NCI-H2081 (cell line): ENCODE results near the gene VTA1.
"Not testable (repeated sequence)": the region's sequence is repeated elsewhere in the genome, so short reads cannot be mapped to it uniquely, and the experiment has no call there.

Experiments used
- DNase-seq, 2 experiments: peaks; one replicate each; lab custom pipeline; 2025; lab: John Stamatoyannopoulos, UW

VTA1 gene

DNA sequence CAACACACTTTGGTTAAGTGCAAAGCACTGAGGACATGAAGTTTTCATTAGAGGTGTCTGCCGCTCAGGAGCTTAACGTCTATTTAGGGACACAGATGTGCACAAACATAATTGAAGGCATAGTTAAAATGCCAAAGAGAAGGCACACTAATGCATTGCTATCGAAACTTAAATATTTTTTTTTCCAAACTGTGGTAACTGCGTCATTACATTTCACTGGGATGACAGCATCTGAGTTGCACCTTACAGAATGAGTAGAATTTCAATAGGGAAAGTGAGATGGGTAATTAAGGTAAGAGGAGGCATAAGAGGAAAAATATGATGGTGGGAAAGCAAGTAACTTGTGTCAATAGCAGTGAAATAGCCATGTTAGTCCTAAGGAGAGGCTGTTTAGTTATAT is 79.7 kb downstream of the VTA1 start:
- no peak for DNase-seq

DNA sequence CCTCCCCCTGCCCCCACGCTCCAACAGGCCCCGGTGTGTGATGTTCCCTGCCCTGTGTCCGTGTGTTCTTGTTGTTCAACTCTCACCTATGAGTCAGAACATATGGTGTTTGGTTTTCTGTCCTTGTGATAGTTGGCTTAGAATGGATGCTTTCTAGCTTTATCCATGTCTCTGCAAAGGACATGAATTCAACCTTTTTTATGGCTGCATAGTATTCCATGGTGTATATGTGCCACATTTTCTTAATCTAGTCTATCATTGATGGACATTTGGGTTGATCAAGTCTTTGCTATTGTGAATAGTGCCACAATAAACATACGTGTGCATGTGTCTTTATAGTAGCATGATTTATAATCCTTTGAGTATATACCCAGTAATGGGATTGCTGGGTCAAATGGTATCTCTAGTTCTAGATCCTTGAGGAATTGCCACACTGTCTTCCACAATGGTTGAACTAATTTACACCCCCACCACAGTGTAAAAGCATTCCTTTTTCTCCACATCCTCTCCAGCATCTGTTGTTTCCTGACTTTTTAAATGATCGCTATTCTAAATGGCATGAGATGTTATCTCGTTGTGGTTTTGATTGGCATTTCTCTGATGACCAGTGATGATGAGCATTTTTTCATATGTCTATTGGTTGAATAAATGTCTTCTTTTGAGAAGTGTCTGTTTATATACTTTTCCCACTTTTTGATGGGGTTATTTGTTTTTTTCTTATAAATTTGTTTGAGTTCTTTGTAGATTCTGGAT is 82.6 kb downstream of the VTA1 start:
- not testable (repeated sequence) for DNase-seq

DNA sequence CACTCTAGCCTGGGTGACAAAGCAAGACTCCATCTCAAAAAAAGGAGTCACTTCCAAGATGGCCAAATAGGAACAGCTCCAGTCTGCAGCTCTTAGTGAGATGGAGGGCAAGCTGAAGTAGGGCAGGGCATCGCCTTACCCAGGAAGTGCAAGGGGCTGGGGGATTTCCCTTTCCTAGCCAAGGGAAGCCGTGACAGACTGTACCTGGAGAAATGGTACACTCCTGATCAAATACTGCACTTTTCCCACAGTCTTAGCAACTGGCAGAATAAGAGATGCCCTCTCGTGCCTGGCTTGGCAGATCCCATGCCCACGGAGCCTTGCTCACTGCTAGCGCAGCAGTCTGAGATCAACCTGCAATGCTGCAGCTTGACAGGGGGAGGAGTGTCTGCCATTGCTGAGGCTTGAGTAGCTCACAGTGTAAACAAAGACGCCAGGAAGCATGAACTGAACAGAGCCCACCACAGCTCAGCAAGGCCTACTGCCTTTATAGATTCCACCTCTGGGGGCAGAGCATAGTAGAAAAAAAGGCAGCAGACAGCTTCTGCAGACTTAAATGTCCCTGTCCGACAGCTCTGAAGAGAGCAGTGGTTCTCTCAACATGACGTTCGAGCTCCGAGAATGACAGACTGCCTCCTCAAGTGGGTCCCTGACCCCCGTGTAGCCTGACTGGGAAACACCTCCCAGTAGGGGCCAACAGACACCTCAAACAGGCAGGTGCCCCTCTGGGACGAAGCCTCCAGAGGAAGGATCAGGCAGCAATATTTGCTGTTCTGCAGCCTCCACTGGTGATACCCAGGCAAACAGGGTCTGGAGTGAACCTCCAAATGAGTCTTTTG is 85.4 kb downstream of the VTA1 start:
- not testable (repeated sequence) for DNase-seq

DNA sequence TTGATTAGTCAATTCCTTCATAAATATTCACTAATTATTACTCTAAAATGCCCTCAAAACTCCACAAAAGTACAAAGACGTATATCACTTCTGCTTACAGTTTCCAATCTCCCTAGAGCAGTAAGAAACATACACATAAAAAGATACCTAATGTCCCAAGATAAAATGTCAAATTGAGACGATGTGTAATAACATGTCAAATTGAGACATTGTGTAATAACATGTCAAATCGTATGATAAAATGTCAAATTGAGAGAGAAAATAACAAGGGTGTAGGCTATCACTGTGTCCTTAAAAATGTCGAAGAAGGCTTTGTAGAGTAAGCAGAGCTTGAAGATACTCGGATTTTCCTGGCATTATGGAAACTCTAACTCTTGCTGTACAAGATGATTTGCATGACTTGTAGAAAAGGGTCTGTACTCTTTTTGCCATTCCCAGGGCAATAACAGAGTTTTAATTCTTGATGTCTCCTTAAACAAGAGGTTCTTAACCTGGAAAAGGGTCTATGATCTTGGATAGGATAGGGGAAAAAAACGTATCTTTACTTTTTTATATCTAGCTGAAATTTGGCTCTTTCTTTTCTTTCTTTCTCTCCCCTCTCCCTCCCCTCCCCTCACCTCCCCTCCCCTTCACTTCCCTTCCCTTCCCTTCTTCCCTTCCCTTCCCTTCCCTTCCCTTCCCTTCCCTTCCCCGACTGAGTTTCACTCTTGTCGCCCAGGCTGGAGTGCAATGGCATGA is 87.1 kb downstream of the VTA1 start:
- no peak for DNase-seq

DNA sequence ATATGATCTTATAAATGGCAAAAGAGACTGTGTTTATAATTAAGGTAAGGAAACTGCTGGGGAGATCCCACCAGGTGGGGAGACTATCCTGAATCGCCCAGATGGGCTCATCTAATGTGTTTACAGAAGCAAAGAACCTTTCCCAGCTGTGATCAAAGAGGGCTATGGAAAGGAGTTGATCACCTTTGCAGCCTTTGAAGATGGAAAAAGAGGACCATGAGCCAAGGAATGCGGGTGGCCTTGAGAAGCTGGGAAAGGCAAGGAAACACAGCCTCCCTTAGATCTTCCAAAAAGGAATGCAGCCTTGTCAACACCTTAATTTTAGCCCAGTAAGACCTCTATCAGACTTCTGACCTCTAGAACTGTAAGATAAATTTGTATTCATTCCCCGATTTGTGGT is 88.2 kb downstream of the VTA1 start:
- no peak for DNase-seq

DNA sequence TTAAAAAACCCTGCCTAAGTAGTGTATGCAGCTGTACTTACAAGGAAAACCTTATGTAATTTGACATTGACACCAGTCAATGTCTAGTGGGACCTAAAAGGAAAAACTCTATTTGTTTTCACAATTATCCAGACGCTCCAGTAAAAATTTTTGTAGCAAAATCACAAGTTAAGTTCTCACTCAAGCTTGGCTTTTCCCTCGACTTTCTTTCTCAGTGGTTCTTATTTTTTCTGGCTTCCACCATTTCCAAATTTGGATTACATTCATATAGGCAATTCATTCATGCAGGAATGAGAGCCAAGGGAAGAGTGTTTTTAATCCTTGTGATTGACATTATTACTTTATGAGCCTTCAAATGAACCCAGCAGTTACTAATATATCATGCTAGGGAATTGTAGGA is 88.7 kb downstream of the VTA1 start:
- no peak for DNase-seq

DNA sequence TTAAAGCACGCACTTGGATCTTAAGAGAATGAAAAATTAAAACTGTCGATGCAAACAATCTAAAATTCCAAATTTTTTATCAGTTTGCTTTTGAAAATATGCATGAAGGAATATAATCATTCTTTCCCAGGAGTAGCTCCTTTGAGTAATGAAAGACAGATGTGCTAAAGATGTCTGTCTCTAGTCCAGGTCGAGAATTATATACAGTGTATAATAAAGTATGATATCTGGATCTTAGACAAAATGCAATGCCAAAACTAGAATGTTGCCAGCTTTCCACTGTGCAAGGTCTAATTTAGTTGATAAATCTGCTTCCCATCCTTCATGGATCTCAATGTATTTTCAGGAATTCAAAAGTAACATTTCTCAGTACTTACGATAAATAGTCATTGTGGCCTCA is 89.6 kb downstream of the VTA1 start:
- no peak for DNase-seq

DNA sequence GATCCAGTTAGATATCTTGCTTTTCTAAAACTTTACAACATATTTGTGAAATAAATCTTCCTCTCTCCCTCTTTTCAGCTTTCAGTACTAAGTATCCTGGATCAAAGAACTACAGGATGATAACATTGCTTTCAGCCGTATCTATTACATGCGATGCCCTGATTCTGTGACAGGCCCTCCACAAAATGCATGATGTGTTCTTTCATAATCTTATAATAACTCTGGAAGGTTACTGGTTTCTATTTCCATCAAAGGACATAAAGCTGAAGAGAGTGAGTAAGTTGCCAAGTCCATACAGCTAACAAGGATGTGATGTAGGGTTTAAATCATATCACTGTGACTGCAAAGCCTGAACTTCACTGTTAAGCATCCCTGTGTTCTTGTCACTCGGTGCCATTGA is 91.8 kb downstream of the VTA1 start:
- no peak for DNase-seq

DNA sequence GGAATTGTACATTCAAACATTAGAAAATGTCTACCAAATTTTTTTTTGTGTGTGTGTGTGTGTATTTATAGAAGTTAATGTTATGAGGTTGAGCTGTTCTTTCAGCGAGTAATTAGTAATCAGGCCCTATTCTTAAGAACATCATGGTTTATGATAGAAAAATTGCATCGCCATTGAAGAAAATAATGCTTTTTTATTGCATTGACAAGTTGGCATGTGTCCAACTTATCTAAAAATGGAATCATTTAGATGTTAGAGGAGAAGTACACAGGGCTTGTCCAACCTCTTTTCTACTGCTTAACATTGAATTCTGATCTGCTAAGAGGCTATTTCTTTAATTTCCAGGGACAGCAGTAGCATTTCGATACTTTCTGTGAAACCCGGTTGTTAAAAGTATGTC is 93.1 kb downstream of the VTA1 start:
- no peak for DNase-seq

DNA sequence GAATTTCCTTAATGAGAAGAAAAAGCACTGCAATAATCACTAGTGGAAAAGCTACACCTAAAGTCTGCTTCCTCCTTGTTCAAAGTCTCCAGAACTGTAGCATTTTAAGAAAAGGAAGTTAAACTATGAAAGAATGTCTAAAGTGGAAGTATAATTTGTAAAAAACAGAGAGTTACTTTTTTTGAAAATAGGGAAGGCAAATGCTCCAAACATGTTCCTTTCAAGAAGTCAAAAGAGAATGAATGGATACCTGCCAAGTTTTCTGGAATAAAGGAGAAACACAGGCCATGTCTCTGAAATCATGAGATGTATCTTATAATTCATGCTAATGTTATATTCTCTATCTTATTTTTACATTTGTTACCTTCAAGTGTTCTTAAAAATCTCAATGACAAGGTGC is 94.0 kb downstream of the VTA1 start:
- no peak for DNase-seq

DNA sequence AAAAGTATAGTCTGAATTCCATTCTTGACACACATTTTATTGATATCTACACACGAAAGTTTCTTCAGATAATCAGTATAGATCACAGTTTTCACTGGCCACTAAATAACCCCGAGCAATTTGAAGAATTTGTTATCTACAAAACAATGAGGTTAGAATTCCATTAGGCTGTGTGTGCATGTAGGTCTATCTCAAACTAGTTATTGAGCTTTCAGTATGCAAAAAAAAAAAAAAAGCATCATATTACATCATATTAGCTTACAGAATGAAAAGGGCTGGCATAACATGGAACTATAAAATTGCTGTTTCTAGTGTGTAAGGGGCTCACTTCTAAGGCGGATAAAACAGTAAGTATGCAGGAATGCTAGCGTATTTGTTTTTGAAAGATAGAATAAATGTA is 95.2 kb downstream of the VTA1 start:
- no peak for DNase-seq

DNA sequence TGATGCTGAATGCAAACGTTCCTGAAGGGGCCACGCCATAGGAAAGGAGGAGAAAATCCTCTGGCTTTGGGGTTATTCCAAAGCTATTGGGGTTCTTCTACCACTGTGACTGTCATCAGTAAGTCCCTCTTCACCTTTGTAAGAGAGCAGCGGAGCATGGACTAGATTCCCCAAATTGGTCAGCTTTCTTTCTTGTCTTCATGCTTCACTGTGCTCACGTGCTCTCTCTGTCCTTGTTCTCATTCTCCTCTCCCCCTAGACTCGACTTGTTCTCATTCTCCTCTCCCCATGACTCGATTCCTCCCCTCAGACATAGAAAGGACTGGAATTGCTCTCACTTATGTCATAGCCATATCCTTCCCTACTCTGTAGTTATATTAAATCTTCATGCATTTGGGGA is 99.9 kb downstream of the VTA1 start:
- DNase-seq = no peak

DNA sequence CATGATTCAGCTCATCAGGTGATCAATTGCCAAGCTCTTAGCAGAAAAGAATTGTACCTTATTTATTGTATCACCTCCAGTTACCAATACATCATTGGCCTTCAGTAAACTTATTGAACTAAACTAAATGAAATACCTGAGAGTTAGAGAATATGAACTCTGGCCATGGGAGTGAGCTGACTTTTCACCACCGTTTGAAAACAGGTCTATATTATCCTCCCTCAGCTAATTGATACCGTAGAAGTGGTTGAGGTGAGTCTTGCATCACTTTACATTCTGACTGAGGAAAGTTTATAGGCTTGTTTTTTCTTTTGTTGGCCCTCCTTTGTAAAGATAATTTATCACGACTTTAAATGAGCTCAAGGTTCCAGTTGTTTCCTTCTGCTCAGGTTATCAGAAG is 102.2 kb downstream of the VTA1 start:
- DNase-seq = no peak

DNA sequence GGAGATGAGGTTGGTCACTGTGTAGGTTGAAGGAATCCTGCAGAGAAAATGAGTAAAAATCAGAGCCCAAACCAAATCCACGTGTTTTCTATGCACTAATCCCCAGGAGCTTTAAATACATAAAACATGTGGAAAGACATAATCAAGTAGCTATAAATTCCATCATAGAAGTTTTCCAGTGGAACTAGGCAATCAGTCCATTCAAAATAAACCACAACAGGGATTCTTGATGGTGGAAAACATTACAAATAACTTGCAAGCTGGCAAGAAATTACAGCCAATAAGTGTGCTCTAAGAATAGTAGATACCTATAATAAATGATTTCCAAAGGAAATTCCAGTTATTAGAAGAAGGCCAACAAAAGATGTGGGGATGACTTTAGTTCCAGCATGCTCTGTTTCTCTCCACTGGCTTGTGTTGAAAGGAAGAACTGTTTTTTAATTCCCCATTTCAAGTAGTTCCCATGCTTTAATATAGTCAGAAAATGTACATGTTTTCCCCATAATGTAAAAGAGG is 104.9 kb downstream of the VTA1 start:
- DNase-seq = no peak

DNA sequence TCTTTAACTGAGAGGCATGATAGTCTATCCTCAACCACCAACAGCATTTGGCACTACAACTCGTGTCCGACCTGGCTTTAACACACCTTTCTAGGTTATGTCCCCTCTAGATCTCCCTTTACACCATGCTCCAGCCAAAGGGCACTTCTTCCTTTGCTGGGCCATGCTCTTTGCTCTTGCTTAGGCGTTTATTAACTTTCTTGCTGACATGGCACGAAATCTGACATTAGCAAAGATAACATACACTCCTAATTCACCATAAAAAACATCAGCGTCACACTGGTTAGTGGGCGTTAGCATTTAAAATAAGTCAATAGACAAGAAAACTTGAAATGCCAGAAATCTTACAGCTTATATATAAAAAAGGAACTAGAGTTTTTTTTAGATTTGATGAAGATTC is 107.5 kb downstream of the VTA1 start:
- no peak for DNase-seq

DNA sequence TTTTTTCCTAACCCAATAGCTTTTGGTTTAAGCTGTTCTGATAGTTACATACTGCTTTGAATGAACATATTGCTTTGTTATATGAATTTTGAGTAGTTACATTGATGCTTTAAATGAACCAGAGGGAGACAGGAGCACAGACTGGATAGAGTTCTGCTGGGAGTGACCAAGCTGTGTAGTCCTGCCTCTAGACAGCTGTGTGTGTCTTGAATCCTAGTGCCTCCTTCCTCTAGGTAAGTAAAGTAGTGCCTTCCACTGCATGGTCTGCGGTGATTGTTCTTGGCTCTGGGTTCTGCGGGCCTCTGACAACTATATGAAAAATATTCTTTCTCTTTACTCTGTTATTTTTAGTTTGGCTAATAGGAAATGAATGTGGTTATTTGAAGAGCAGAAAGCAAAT is 108.7 kb downstream of the VTA1 start:
- no peak for DNase-seq

DNA sequence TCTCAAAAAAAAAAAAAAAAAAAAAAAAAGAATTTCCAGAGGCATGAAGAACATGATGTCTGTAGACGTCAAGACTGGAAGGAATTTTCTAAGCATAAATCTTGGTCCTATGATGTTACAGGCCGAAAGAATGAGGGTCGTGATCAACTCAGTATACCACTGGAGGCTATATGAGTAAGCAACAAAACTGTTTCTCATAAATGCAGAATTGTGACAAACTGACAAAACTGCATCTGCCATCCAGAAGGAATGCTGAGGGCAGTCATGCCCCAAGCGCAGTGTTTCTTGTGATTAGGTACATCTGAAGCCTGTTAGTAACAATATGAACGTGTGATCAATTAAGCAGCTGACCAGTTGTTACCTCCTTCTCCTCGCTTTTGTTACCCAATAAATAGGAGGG is 111.2 kb downstream of the VTA1 start:
- no peak for DNase-seq

DNA sequence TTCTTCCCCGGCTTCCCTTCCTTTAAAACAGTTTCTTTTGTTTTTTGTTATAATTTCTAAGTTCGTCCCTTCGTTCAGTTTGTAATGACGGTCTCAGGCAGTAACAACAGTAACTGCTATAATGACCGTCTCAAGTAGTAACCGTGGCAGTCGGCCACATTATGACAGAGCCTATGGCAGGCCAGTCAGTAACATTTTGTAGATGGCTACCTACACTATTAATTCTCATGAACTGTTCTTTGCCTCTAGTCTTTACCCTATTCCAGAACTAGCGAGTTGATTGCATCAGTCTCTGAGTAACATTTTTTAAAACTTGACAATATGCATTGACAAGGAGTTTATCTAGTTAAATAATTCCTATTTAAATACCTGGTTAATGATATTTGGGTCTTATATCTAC is 111.7 kb downstream of the VTA1 start:
- DNase-seq = no peak

DNA sequence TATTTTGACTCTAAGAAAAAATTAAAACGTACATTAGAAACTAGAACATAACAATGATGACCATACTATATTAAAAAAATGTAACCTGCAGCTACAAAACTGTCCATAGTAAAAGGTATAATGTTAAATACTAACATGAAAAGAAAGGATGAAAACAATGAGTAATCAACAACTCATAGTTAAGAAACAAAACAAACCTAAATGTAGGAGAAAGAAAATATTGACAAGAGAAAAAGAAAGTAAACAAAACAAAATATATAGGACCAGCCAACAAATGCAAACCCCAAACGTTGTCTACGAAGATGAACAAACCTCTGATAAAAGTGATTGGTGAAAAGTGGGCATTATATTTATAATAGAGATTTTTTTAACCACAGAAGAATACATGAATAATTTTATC is 113.7 kb downstream of the VTA1 start:
- no peak for DNase-seq

DNA sequence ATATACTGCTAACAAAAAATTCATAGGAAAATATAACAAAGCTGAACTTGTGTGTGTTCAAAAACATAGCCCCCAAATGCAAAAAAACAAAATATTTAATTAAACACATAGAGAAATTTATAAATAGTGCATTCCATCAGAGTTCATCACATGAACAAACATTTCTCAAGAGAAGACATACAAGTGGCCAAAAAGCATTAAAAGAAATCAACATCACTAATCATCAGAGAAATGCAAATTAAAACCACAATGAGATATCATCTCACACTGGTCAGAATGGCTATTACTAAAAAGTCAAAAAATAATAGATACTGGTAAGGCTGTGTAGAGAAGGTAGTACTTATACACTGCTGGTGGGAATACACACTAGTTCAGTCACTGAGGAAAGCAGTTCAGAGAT is 115.2 kb downstream of the VTA1 start:
- DNase-seq = no peak

DNA sequence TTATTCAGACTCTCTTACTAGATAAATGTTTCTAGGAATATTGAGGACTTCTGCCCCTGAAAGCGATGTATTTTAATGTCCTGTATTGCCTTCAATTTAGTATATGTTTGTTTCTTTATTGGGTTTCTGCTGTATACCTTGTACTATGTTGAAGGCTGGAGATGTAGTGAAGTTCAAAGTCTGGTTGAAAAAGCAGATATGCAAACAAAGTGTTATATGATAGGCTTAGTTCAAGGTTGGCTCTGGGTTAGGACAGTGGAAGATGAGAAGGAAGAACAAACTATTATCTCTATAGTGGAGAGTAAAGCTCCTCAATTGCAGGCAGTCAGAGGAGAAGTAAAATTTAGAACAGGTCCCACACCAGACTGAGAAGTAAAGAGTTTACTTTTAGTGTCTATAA is 118.4 kb downstream of the VTA1 start:
- DNase-seq = no peak

DNA sequence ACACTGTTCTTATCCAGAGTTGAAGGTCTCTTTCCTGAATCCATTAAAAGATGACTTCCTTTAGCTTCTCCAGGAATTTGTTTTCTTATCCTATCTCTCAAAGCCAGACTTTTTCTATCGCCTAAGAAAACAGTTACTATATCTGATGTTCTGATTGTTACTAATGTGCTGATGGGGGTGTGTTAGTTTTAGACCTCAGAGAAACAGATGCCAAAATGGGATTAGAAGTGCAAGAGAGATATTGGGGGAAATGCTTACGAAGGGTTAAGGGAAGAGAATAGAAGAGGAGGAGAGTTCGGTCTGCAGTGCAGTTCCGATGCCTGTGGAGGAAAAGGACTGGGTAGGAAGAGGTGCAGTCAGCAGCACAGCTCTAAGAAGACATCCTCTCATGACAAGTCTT is 119.0 kb downstream of the VTA1 start:
- no peak for DNase-seq

DNA sequence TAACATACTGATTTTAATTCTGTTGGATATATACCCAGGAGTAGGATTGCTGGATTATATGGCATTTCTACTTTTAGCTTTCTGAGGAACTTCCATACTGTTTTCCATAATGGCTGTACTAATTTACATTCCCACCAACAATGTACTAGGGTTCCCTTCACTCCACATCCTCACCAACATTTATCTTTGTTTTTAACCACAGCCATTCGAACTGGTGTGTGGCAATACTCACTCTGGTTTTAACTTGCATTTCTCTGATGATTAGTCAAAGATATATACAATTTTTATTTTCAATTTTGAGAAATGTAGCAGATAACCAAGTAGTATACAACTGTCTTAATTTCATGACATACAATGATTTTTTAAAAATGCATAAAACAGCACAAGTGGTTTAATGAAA is 124.4 kb downstream of the VTA1 start:
- DNase-seq = no peak
